ENCODE results near the gene TMEM151A.
"Not testable (repeated sequence)": the region's sequence is repeated elsewhere in the genome, so short reads cannot be mapped to it uniquely, and the experiment has no call there.

The TMEM151A gene

GRCh38 chr11:66267379-66268243, 24.1 kb upstream of the TMEM151A start:
- peak; percentile 82 for DNase-seq

- DNase-seq, result peak; percentile 99
These were observed 23.3 kb upstream of the TMEM151A start, which contains the start of gene RAB1B for GRCh38 chr11:66268244-66268951. TSS of gene RAB1B (plus strand) at chr11:66268639. CDS start at chr11:66268680, 41 bp downstream.

GRCh38 chr11:66268952-66269905, 22.5 kb upstream of the TMEM151A start:
- no peak for DNase-seq

DNA sequence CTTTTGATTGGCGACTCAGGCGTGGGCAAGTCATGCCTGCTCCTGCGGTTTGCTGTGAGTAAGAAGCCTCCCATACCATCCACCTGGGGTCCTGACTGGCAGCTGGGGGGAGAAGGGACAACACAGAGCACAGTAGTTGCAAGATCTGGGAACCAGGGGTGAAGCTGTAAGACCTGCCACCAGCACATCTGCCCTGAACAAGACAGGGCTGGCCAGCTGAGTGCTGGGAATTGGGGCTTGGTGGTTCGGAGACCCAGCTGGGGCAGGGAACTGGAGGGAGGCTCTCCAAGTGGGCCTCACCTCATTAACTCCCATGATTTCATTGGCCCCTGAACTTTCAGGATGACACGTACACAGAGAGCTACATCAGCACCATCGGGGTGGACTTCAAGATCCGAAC, 19.9 kb upstream of the TMEM151A start:
- DNase-seq, result no peak

- DNase-seq, result no peak
These were observed 19.1 kb upstream of the TMEM151A start for GRCh38 chr11:66272596-66272995.

DNA sequence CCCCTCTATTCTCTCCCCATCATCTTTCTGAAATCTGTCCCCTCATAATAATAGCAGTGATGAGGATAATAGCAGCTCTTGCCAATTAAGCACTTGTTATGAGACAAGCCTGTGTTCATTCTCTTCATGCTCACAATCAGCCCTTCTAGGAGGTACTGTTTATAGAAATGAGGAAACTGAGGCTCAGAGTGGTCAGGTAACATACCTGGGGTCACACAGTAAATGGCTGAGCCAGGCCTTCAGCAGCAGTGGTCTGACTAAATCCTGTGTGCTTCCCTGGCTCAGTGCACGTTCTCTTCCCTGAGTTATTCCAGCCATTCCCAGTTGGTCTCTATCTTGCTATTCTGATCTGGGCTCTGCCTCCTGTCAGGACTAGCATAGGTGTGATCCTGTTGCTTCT, 17.5 kb upstream of the TMEM151A start:
- no peak for DNase-seq

DNA sequence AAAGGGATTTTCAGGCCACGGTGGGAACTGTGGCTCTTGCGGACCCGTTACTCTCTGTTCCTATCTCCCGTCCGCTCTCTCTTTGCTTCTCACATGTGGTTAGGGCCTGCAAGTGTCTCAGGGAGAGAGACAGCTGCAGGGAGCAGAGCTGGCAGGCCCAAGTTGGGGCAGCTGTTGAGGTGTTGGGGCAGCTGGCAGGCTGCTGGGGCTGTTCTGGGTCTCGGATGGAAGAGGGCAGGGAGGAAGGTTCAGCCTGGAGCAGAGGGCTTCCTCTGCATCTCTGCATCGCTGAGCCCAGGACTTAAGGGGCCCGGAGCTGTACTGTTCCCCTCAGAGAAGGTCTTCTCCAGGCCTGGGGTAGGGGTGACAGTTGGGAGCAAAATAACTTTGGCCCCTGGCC, 16.3 kb upstream of the TMEM151A start:
- no peak for DNase-seq

GRCh38 chr11:66275984-66276612, 15.6 kb upstream of the TMEM151A start:
- no peak for DNase-seq

- not testable (repeated sequence) for DNase-seq
These were observed 15.1 kb upstream of the TMEM151A start for GRCh38 chr11:66276619-66277018.

- not testable (repeated sequence) for DNase-seq
These were observed 14.6 kb upstream of the TMEM151A start for GRCh38 chr11:66277064-66277463.

- DNase-seq, result peak; percentile 30
These were observed 14.0 kb upstream of the TMEM151A start, which contains the start of gene CNIH2 for GRCh38 chr11:66277471-66278362. TSS of gene CNIH2 (plus strand) at chr11:66278175. CDS start at chr11:66278457, 282 bp downstream.

- peak; percentile 16 for DNase-seq
These were observed 13.2 kb upstream of the TMEM151A start for GRCh38 chr11:66278363-66279091.

DNA sequence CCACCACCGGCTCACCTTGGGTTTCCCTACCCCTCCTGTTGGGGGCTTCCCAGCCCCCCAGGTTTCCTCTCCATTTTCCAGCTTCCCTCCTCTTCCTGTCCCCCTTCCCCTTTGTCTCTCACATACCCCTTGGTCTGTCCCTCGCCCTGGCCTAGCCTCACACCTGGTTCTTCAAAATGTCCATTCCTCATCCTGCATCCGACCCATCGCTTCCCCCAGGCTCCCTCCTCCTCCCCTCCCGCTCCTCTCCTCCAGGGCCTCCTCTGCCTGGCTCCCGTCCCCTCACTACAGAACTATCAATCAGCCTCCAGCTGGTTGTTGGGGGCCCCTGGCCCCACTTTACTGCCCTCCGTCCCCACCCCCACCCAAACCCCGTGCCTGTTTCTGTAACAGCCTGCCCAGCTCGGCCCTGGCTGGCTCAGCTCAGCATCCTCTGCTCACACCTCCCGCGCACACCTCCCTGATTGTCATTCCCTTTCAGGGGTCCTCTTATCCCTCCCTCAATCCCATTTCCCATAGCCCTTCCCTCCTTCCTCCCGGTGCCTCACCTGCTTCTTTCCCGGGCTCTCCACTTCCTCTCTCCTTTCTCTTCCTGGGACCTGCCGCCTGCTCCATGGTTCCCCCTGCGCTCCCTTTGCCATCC, 12.5 kb upstream of the TMEM151A start:
- DNase-seq, result no peak

DNA sequence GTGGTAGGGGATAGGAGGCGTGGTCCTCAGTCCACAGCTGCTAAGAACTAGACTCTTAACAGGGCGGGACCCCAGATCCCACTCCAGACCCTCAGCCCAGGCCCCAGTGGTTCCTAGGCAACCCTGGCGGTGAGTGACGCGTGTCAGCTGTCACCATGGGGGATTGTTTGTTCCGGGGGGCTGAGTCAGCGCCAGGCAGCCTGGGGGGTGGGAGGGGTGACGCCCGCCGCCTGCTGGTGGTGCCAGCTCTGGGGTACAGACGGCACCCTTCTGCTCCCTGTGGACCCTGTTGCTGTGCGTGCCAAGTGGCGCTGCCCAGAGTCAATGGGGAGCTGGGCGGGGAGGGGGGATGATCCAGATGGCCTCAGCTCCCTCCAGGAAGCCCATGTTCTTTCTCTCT, 11.3 kb upstream of the TMEM151A start:
- DNase-seq, result no peak

GRCh38 chr11:66281001-66281400, 10.7 kb upstream of the TMEM151A start:
- no peak for DNase-seq

GRCh38 chr11:66281776-66282467, 9.8 kb upstream of the TMEM151A start:
- DNase-seq, result no peak

DNA sequence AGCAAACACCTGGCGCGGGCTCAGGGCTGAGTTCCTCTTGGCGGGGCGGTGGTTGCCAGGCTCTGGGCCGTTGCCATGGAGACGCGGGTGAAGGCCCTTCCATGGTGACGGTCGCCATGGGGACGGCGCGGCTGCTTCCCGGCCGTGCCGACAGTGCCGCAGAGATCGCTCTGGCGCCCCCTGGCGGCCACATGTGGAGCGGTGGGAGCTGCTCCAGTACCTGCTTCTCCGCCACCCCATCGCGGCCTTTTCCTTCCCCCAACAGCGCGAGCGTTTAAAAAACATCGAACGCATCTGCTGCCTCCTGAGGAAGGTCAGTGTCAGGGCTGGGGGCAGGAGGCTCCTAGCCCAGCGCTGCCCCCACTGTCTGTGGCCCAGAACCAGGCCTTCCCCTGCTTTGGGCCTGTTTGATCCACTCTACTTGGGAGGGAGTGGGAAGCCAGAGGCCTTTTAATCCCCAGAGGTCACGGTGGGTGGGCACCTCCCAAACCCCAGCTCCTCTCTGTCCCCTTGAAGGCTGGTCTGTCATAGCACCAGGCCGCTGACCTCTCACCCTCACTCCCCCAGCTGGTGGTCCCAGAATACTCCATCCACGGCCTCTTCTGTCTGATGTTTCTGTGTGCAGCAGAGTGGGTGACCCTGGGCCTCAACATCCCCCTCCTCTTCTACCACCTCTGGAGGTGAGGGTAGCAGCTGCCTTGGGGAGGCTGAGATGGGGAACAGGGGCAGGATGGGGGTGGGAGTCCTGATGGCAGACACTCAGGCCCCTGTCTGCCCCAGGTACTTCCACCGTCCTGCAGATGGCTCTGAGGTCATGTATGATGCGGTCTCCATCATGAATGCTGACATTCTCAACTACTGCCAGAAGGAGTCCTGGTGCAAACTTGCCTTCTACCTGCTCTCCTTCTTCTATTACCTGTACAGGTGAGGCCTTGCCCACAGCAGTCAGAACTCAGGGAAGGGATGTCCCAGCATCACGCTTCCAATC, 8.9 kb upstream of the TMEM151A start:
- peak; percentile 98 for DNase-seq
